ENCODE results near the gene CIZ1. TPM values are rescaled to one million over a fixed set of nuclear protein-coding genes. Genes with fewer than 3 reads are reported as not detected.

Gene CIZ1
- polyA plus RNA-seq, 1 of the 3 experiments (the other 2 are of a cell fraction): 37.0 TPM

GRCh38 chr9:128215491-128216409 lies 24.4 kb upstream of the CIZ1 start:
- no peaks in the 10 kb centered on the region for H4K20me1 ChIP-seq (ENCODE audit: insufficient read depth)
- peaks cover 16% of the 10 kb centered on the region for H3F3A ChIP-seq (replicated peaks; ENCODE audit: insufficient read depth)
- peaks cover 4 to 6% of the 10 kb centered on the region in 2 experiments for H3K36me3 ChIP-seq (replicated peaks in 1 of 2; ENCODE audit: control insufficient read depth in 1 of 2, insufficient read depth in 2 of 2, low read length in 1 of 2)
- H3K27me3 ChIP-seq (ENCODE audit: insufficient read depth): no peaks in the 10 kb centered on the region
- 26% methylated on average over 8 of the region's 10 CpGs for WGBS (ENCODE audit: low lambda C conversion rate)
- peaks cover 18 to 24% of the 10 kb centered on the region in 2 experiments; a peak in 3 of 4 replicates for H3K4me1 ChIP-seq (ENCODE audit: control insufficient read depth in 1 of 2, insufficient read depth in 2 of 2, low read depth in 1 of 2, low read length in 1 of 2)
- H2AFZ ChIP-seq (ENCODE audit: low read depth): no peak overlapping the region
- peak overlapping the region; percentile 64 to 73; a peak in 3 of 4 replicates for H3K27ac ChIP-seq (ENCODE audit: low read depth in 2 of 2, low read length in 1 of 2)
- peak overlapping the region; percentile 19; the same call in 1 of the 2 replicates for H3K9ac ChIP-seq
- ChIA-PET POLR2A (interaction anchor here (1.4 kb wide), 1 partner anchor 17 kb away, joined by 3 read pairs; no protein-coding TSS in a partner anchor), CTCF (interaction anchor here (0.9 to 2.7 kb wide), 4 partner anchors 9 to 22 kb away, joined by 3 to 10 read pairs (median 4); no protein-coding TSS in a partner anchor)
- H3K9me2 ChIP-seq: no peaks in the 10 kb centered on the region
- no peak overlapping the region for H3K4me2 ChIP-seq
- TF ChIP-seq FOSL2 (IDR thresholded peaks at IDR 0.05; ENCODE audit: borderline replicate concordance, low read depth) (peak; percentile 48; the same call in 1 of the 2 replicates), REST (IDR thresholded peaks at IDR 0.05; ENCODE audit: low read depth, low read length) (no peak), TEAD4 (IDR thresholded peaks at IDR 0.05; ENCODE audit: borderline replicate concordance, insufficient read depth) (no peak), EZH2phosphoT487 (IDR thresholded peaks at IDR 0.05; ENCODE audit: borderline replicate concordance, low read depth) (no peak), MEF2A (IDR thresholded peaks at IDR 0.05; ENCODE audit: borderline replicate concordance, low read depth) (no peak), JUND (IDR thresholded peaks at IDR 0.05) (peak; percentile 39; the same call in 1 of the 2 replicates), GABPA (IDR thresholded peaks at IDR 0.05; ENCODE audit: low read depth) (no peak), MXI1 (IDR thresholded peaks at IDR 0.05; ENCODE audit: low read depth, low read length) (no peak), RCOR1 (IDR thresholded peaks at IDR 0.05; ENCODE audit: low read length) (no peak), YY1 (IDR thresholded peaks at IDR 0.05; ENCODE audit: low read depth) (no peak), RXRA (IDR thresholded peaks at IDR 0.05; ENCODE audit: borderline replicate concordance, low read depth) (no peak)
- TF ChIP-seq, protein P1, sequence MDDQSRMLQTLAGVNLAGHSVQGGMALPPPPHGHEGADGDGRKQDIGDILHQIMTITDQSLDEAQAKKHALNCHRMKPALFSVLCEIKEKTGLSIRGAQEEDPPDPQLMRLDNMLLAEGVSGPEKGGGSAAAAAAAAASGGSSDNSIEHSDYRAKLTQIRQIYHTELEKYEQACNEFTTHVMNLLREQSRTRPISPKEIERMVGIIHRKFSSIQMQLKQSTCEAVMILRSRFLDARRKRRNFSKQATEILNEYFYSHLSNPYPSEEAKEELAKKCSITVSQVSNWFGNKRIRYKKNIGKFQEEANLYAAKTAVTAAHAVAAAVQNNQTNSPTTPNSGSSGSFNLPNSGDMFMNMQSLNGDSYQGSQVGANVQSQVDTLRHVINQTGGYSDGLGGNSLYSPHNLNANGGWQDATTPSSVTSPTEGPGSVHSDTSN (IDR thresholded peaks at IDR 0.05): no peak
- H3K79me2 ChIP-seq (ENCODE audit: insufficient read depth): no peaks in the 10 kb centered on the region
- peak; percentile 60 for DNase-seq
- no peaks in the 10 kb centered on the region for H3K9me3 ChIP-seq
- no peak overlapping the region for H3K4me3 ChIP-seq (ENCODE audit: low read depth in 2 of 2, low read length in 1 of 2)

Measured in SK-N-SH (cell line).